WTC11 (cell line): Measurements from ENCODE around the gene TMEM39A. TPM values are rescaled to one million over a fixed set of nuclear protein-coding genes. Genes with fewer than 3 reads are reported as not detected.

ENCODE experiments used
- ATAC-seq: fragments of 200-7000 bp; cut with Tn5 transposase; 2 replicates; pipeline ENCODE4 v1.10.0; 2021; ENCODE audit warnings: mild to moderate bottlenecking, moderate library complexity
- CTCF ChIA-PET: fragments of 300-600 bp; sonication (Branson Sonifier 250); formaldehyde crosslinking; loops from one replicate; lab custom pipeline; 2021; ENCODE audit warnings: antibody characterized with exemption; lab: Charles Lee
- POLR2A ChIA-PET: fragments of 350-600 bp; sonication (Branson Sonifier 250); formaldehyde crosslinking; loops from one replicate; lab custom pipeline; 2021; ENCODE audit warnings: antibody characterized with exemption; lab: Charles Lee
- DNase-seq: peaks from one replicate; pipeline ENCODE4 v3.0.0; 2021; ENCODE audit warnings: low spot score
- H3K27ac Mint-ChIP-seq: 2 replicates; pipeline ENCODE4 v1.8.0; 2021; ENCODE audit warnings: mixed read lengths
- H3K27me3 Mint-ChIP-seq: 2 replicates; pipeline ENCODE4 v1.8.0; 2021; ENCODE audit warnings: low read depth, mild to moderate bottlenecking, moderate library complexity, mixed read lengths
- H3K36me3 Mint-ChIP-seq: 2 replicates; pipeline ENCODE4 v1.8.0; 2021; ENCODE audit warnings: mixed read lengths
- H3K4me1 Mint-ChIP-seq: 2 replicates; pipeline ENCODE4 v1.8.0; 2022; ENCODE audit warnings: mixed read lengths
- H3K4me3 Mint-ChIP-seq: 2 replicates; pipeline ENCODE4 v1.8.0; 2021; ENCODE audit warnings: mild to moderate bottlenecking, moderate library complexity, mixed read lengths
- H3K9me3 Mint-ChIP-seq: 2 replicates; pipeline ENCODE4 v1.8.0; 2021; ENCODE audit warnings: mixed read lengths
- ELF4 ChIP-seq: sonication (generic); formaldehyde crosslinking; IDR thresholded peaks from 2 replicates; pipeline ENCODE4 v1.8.1; 2022; ENCODE audit warnings: low read depth, mild to moderate bottlenecking, moderate library complexity, missing genetic modification reagents
- FOXK1 ChIP-seq: sonication (generic); formaldehyde crosslinking; IDR thresholded peaks from 2 replicates; pipeline ENCODE4 v1.8.0; 2022; ENCODE audit warnings: mild to moderate bottlenecking, moderate library complexity, missing genetic modification reagents
- GRHL2 ChIP-seq: fragments of 250-450 bp; sonication (Bioruptor Pico); IDR thresholded peaks from 2 replicates; pipeline ENCODE4 v1.8.0; 2022; ENCODE audit warnings: mild to moderate bottlenecking, moderate library complexity; ENCODE audit not compliant: insufficient replicate concordance, severe bottlenecking
- JAZF1 ChIP-seq: fragments of 250-450 bp; sonication (Bioruptor Pico); IDR thresholded peaks from 2 replicates; pipeline ENCODE4 v1.9.0; 2021; ENCODE audit warnings: moderate library complexity, mild to moderate bottlenecking, inconsistent platforms
- MXD4 ChIP-seq: fragments of 250-450 bp; sonication (Bioruptor Pico); IDR thresholded peaks from 2 replicates; pipeline ENCODE4 v1.8.0; 2021; ENCODE audit warnings: mild to moderate bottlenecking, moderate library complexity, borderline replicate concordance
- MYBL2 ChIP-seq: sonication (generic); formaldehyde crosslinking; IDR thresholded peaks from 2 replicates; pipeline ENCODE4 v1.8.1; 2023; ENCODE audit warnings: mild to moderate bottlenecking, moderate library complexity, missing genetic modification reagents
- NFYB ChIP-seq: sonication (generic); formaldehyde crosslinking; conservative IDR thresholded peaks from 2 replicates; pipeline ENCODE4 v1.8.0; 2022; ENCODE audit warnings: low read depth, missing genetic modification reagents
- NR1H2 ChIP-seq: sonication (generic); formaldehyde crosslinking; IDR thresholded peaks from 2 replicates; pipeline ENCODE4 v1.9.0; 2021; ENCODE audit warnings: mild to moderate bottlenecking, moderate library complexity, missing genetic modification reagents
- SOX15 ChIP-seq: fragments of 250-450 bp; sonication (Bioruptor Pico); IDR thresholded peaks from 2 replicates; pipeline ENCODE4 v1.9.0; 2021; ENCODE audit warnings: mild to moderate bottlenecking
- TCF7 ChIP-seq: sonication (generic); formaldehyde crosslinking; IDR thresholded peaks from 2 replicates; pipeline ENCODE4 v1.8.0; 2022; ENCODE audit warnings: mild to moderate bottlenecking, low read depth, missing genetic modification reagents, moderate library complexity
- TEAD1 ChIP-seq: sonication (generic); formaldehyde crosslinking; IDR thresholded peaks from 2 replicates; pipeline ENCODE4 v1.8.0; 2022; ENCODE audit warnings: mild to moderate bottlenecking, missing genetic modification reagents
- TEAD4 ChIP-seq: sonication (generic); formaldehyde crosslinking; IDR thresholded peaks from 2 replicates; pipeline ENCODE4 v1.8.0; 2022; ENCODE audit warnings: mild to moderate bottlenecking, missing genetic modification reagents
- ZNF232 ChIP-seq: sonication (generic); formaldehyde crosslinking; IDR thresholded peaks from 2 replicates; pipeline ENCODE4 v1.8.0; 2022; ENCODE audit warnings: mild to moderate bottlenecking, missing genetic modification reagents
- ZNF263 ChIP-seq: sonication (generic); formaldehyde crosslinking; IDR thresholded peaks from 2 replicates; pipeline ENCODE4 v1.8.1; 2022; ENCODE audit warnings: low read depth, mild to moderate bottlenecking, moderate library complexity, missing genetic modification reagents
- ZNF317 ChIP-seq: sonication (generic); formaldehyde crosslinking; IDR thresholded peaks from 2 replicates; pipeline ENCODE4 v1.8.1; 2023; ENCODE audit warnings: low read depth, mild to moderate bottlenecking, moderate library complexity, missing genetic modification reagents, borderline replicate concordance
- ZNF396 ChIP-seq: fragments of 250-450 bp; sonication (Bioruptor Pico); IDR thresholded peaks from 2 replicates; pipeline ENCODE4 v1.8.0; 2021; ENCODE audit warnings: mild to moderate bottlenecking, moderate library complexity, borderline replicate concordance
- ZNF416 ChIP-seq: fragments of 250-450 bp; sonication (Bioruptor Pico); IDR thresholded peaks from 2 replicates; pipeline ENCODE4 v1.9.0; 2021; ENCODE audit warnings: mild to moderate bottlenecking, inconsistent platforms
- ZNF423 ChIP-seq: fragments of 250-450 bp; sonication (Bioruptor Pico); IDR thresholded peaks from 2 replicates; pipeline ENCODE4 v2.1.2; 2022; ENCODE audit warnings: mild to moderate bottlenecking, moderate library complexity
- ZNF671 ChIP-seq: fragments of 250-450 bp; sonication (Bioruptor Pico); IDR thresholded peaks from 2 replicates; pipeline ENCODE4 v1.8.0; 2021; ENCODE audit warnings: mild to moderate bottlenecking
- total RNA-seq: library from RNA; stranded (reverse); gene quantifications from 3 replicates; pipeline ENCODE4 v1.2.3, GENCODE V29; 2021
- TF ChIP-seq, protein P1 (sequence below): sonication (generic); formaldehyde crosslinking; IDR thresholded peaks from 2 replicates; pipeline ENCODE4 v1.8.0; 2022; ENCODE audit warnings: mild to moderate bottlenecking, missing genetic modification reagents
- TF ChIP-seq, protein P2 (sequence below): sonication (generic); formaldehyde crosslinking; IDR thresholded peaks from 2 replicates; pipeline ENCODE4 v1.8.1; 2022; ENCODE audit warnings: mild to moderate bottlenecking, moderate library complexity, missing genetic modification reagents
- TF ChIP-seq, protein P3 (sequence below): sonication (generic); formaldehyde crosslinking; IDR thresholded peaks from 2 replicates; pipeline ENCODE4 v1.8.1; 2022; ENCODE audit warnings: low read depth, missing genetic modification reagents, borderline replicate concordance
- TF ChIP-seq, protein P4 (sequence below): sonication (generic); formaldehyde crosslinking; IDR thresholded peaks from 2 replicates; pipeline ENCODE4 v1.8.1; 2023; ENCODE audit warnings: mild to moderate bottlenecking, moderate library complexity, missing genetic modification reagents
- TF ChIP-seq, protein P5 (sequence below): sonication (generic); formaldehyde crosslinking; conservative IDR thresholded peaks from 2 replicates; pipeline ENCODE4 v1.8.1; 2023; ENCODE audit warnings: mild to moderate bottlenecking, low read depth, missing genetic modification reagents, moderate library complexity
- TF ChIP-seq, protein P6 (sequence below): sonication (generic); formaldehyde crosslinking; IDR thresholded peaks from 2 replicates; pipeline ENCODE4 v1.8.0; 2022; ENCODE audit warnings: mild to moderate bottlenecking, missing genetic modification reagents

Gene TMEM39A
- total RNA-seq, 1 experiment from 2014 or later = 44.5 TPM

DNA sequence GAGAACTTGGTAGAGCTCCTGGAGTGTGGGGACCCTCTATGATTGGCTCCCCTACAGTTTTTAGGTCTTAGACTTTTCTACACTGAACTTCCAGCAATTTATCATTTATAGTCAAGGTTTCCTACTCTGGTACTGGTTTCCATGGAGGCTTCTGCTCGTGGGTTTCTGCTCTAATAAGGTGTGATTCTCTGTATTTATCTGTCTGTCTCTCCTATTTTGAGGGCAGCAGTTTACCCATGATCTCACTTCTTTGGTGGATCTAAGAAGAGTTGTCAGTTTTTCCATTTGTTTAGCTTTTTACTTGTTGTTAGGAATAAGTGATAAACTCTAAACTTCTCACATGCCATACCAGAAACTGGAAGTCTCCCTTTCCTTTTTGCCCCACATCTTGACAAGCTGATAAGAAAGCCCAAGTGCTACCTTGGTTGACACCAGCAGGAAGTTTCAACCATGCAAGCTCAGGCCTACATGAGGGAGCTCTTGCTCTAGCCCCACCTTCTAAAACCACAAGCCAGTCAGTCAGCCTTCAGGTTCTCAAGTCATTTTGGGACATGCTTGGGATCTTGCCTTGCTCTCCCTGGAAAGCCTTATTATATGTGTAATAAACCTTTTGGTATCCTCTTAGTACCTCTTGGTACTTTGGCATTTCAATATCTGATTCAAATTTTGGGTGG is 44.9 kb upstream of the TMEM39A start:
- Mint-ChIP-seq H3K27ac (no peak overlapping the region), H3K27me3 (no peaks in the 10 kb centered on the region), H3K9me3 (no peaks in the 10 kb centered on the region), H3K36me3 (peaks cover 46% of the 10 kb centered on the region), H3K4me3 (no peak overlapping the region), H3K4me1 (no peaks in the 10 kb centered on the region)
- no peak for TF ChIP-seq ZNF671 (CRISPR knock-in tag)
- TF ChIP-seq ZNF263 = no peak
- no peak for TF ChIP-seq TEAD4
- TF ChIP-seq, protein P1, sequence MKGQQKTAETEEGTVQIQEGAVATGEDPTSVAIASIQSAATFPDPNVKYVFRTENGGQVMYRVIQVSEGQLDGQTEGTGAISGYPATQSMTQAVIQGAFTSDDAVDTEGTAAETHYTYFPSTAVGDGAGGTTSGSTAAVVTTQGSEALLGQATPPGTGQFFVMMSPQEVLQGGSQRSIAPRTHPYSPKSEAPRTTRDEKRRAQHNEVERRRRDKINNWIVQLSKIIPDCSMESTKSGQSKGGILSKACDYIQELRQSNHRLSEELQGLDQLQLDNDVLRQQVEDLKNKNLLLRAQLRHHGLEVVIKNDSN (CRISPR knock-in tag) = no peak
- TF ChIP-seq, protein P2, sequence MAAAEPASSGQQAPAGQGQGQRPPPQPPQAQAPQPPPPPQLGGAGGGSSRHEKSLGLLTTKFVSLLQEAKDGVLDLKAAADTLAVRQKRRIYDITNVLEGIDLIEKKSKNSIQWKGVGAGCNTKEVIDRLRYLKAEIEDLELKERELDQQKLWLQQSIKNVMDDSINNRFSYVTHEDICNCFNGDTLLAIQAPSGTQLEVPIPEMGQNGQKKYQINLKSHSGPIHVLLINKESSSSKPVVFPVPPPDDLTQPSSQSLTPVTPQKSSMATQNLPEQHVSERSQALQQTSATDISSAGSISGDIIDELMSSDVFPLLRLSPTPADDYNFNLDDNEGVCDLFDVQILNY = no peak
- TF ChIP-seq ZNF396 (CRISPR knock-in tag) = no peak
- TF ChIP-seq GRHL2 (CRISPR knock-in tag) = no peak
- TF ChIP-seq MYBL2 = no peak
- no peak for TF ChIP-seq ZNF232 (CRISPR knock-in tag)
- no peak for TF ChIP-seq SOX15 (CRISPR knock-in tag)
- no peak for TF ChIP-seq MXD4 (CRISPR knock-in tag)
- TF ChIP-seq, protein P3, sequence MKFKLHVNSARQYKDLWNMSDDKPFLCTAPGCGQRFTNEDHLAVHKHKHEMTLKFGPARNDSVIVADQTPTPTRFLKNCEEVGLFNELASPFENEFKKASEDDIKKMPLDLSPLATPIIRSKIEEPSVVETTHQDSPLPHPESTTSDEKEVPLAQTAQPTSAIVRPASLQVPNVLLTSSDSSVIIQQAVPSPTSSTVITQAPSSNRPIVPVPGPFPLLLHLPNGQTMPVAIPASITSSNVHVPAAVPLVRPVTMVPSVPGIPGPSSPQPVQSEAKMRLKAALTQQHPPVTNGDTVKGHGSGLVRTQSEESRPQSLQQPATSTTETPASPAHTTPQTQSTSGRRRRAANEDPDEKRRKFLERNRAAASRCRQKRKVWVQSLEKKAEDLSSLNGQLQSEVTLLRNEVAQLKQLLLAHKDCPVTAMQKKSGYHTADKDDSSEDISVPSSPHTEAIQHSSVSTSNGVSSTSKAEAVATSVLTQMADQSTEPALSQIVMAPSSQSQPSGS (CRISPR knock-in tag) = no peak
- TF ChIP-seq, protein P4, sequence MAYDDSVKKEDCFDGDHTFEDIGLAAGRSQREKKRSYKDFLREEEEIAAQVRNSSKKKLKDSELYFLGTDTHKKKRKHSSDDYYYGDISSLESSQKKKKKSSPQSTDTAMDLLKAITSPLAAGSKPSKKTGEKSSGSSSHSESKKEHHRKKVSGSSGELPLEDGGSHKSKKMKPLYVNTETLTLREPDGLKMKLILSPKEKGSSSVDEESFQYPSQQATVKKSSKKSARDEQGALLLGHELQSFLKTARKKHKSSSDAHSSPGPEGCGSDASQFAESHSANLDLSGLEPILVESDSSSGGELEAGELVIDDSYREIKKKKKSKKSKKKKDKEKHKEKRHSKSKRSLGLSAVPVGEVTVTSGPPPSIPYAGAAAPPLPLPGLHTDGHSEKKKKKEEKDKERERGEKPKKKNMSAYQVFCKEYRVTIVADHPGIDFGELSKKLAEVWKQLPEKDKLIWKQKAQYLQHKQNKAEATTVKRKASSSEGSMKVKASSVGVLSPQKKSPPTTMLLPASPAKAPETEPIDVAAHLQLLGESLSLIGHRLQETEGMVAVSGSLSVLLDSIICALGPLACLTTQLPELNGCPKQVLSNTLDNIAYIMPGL = no peak
- TF ChIP-seq ELF4 (CRISPR knock-in tag) = no peak
- no peak for TF ChIP-seq NFYB (CRISPR knock-in tag)
- TF ChIP-seq FOXK1 = no peak
- TF ChIP-seq, protein P5, sequence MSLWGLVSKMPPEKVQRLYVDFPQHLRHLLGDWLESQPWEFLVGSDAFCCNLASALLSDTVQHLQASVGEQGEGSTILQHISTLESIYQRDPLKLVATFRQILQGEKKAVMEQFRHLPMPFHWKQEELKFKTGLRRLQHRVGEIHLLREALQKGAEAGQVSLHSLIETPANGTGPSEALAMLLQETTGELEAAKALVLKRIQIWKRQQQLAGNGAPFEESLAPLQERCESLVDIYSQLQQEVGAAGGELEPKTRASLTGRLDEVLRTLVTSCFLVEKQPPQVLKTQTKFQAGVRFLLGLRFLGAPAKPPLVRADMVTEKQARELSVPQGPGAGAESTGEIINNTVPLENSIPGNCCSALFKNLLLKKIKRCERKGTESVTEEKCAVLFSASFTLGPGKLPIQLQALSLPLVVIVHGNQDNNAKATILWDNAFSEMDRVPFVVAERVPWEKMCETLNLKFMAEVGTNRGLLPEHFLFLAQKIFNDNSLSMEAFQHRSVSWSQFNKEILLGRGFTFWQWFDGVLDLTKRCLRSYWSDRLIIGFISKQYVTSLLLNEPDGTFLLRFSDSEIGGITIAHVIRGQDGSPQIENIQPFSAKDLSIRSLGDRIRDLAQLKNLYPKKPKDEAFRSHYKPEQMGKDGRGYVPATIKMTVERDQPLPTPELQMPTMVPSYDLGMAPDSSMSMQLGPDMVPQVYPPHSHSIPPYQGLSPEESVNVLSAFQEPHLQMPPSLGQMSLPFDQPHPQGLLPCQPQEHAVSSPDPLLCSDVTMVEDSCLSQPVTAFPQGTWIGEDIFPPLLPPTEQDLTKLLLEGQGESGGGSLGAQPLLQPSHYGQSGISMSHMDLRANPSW (CRISPR knock-in tag) = no peak
- TF ChIP-seq ZNF317 (CRISPR knock-in tag) = no peak
- no peak for TF ChIP-seq NR1H2 (CRISPR knock-in tag)
- POLR2A ChIA-PET = no interaction called here
- CTCF ChIA-PET = interaction anchor here (0.5 kb wide), 1 partner anchor 11 kb away, joined by 3 read pairs; no protein-coding TSS in a partner anchor
- DNase-seq = no peak
- ATAC-seq = no peak

DNA sequence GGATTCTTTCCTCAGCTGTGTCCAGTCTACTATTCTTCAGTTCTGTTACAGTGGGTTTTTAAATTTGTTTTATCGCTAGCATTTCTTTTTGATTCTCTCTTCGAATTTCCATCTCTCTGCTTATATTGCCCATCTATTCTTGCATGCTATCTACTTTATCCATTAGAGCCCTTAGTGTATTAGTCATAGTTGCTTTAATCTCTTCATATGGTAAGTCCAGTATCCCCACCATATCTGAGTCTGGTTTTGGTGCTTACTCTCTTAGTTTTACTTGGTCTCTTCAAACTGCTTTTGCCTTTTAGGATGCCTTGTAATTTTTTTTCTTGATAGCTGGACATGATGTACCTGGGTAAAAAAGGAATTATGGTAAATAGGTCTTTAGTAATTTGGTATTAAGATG is 44.0 kb upstream of the TMEM39A start:
- POLR2A ChIA-PET = no interaction called here
- no peaks in the 10 kb centered on the region for H3K27me3 Mint-ChIP-seq
- TF ChIP-seq ZNF423 (CRISPR knock-in tag) (no peak), ZNF416 (CRISPR knock-in tag) (no peak), JAZF1 (CRISPR knock-in tag) (no peak), TCF7 (CRISPR knock-in tag) (no peak), TEAD1 (CRISPR knock-in tag) (no peak), NFYB (CRISPR knock-in tag) (no peak), FOXK1 (no peak)
- TF ChIP-seq, protein P6, sequence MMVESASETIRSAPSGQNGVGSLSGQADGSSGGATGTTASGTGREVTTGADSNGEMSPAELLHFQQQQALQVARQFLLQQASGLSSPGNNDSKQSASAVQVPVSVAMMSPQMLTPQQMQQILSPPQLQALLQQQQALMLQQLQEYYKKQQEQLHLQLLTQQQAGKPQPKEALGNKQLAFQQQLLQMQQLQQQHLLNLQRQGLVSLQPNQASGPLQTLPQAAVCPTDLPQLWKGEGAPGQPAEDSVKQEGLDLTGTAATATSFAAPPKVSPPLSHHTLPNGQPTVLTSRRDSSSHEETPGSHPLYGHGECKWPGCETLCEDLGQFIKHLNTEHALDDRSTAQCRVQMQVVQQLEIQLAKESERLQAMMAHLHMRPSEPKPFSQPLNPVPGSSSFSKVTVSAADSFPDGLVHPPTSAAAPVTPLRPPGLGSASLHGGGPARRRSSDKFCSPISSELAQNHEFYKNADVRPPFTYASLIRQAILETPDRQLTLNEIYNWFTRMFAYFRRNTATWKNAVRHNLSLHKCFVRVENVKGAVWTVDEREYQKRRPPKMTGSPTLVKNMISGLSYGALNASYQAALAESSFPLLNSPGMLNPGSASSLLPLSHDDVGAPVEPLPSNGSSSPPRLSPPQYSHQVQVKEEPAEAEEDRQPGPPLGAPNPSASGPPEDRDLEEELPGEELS (CRISPR knock-in tag) = no peak
- TF ChIP-seq, protein P4 = no peak

More for the DNA sequence above, 44.0 kb upstream of the TMEM39A start:
- Mint-ChIP-seq H3K27ac (no peak overlapping the region), H3K4me3 (no peak overlapping the region), H3K9me3 (no peaks in the 10 kb centered on the region), H3K36me3 (peaks cover 44% of the 10 kb centered on the region), H3K4me1 (no peaks in the 10 kb centered on the region)
- DNase-seq = no peak
- ATAC-seq = no peak
- CTCF ChIA-PET = no interaction called here
